ENCODE measurements around the gene KRT26. TPM values are rescaled to one million over a fixed set of nuclear protein-coding genes. Genes with fewer than 3 reads are reported as not detected.

KRT26 gene
- total and polyA plus RNA-seq, 2 of the 13 experiments (the other 11 are each of a cell fraction or from before 2014, with no cell fraction given): not detected

- Histone ChIP-seq H3K4me1 (ENCODE audit: insufficient read depth, low read length) (no peaks in the 10 kb centered on the region), H3K9ac (ENCODE audit: insufficient read depth, low read depth, low read length) (no peak overlapping the region), H3K9me3 (ENCODE audit: low read length) (no peaks in the 10 kb centered on the region), H3K79me2 (ENCODE audit: insufficient read depth, low read length) (no peaks in the 10 kb centered on the region), H4K20me1 (ENCODE audit: insufficient read depth, low read length) (no peaks in the 10 kb centered on the region), H2AFZ (ENCODE audit: low read length) (no peak overlapping the region), H3K36me3 (replicated peaks in 1 of 2; ENCODE audit: control insufficient read depth in 1 of 2, insufficient read depth in 2 of 2, low read length in 2 of 2) (no peaks in the 10 kb centered on the region), H3K27ac (ENCODE audit: extremely low read length, insufficient read depth, low read length) (no peak overlapping the region), H3K4me3 (replicated peaks in 1 of 3; ENCODE audit: insufficient read depth in 1 of 3, low read depth in 2 of 3, low read length in 3 of 3) (no peak overlapping the region), H3K27me3 (ENCODE audit: control insufficient read depth in 1 of 2, insufficient read depth in 2 of 2, low read length in 2 of 2) (peaks cover 0 to 39% of the 10 kb centered on the region in 2 experiments; a peak in 3 of 5 replicates), H3K4me2 (ENCODE audit: low read depth, low read length) (no peak overlapping the region)
- WGBS (ENCODE audit: low lambda C conversion rate): 17% methylated on average over 6 of the region's 6 CpGs
- no TSS peak for BruUV-seq (replicated peaks)
- ATAC-seq (no peak; the same call in 2 of the 3 replicates), DNase-seq (ENCODE audit: low spot score) (peak; percentile 45), FAIRE-seq (peak; percentile 69)
- TF ChIP-seq RAD21 (CRISPR knock-in tag; IDR thresholded peaks at IDR 0.05) (peak; percentile 35; the same call in 1 of the 2 replicates), RCOR2 (CRISPR knock-in tag; IDR thresholded peaks at IDR 0.05) (no peak), KMT2B (CRISPR knock-in tag; IDR thresholded peaks at IDR 0.05) (no peak), CTCF (CRISPR knock-in tag; IDR thresholded peaks at IDR 0.05) (peak; percentile 72), SMC3 (IDR thresholded peaks at IDR 0.05; ENCODE audit: low read length) (peak; percentile 97), CREB1 (IDR thresholded peaks at IDR 0.05) (peak; percentile 18; the same call in 1 of the 2 replicates), CREB1 (CRISPR knock-in tag; IDR thresholded peaks at IDR 0.05) (no peak), GFI1 (CRISPR knock-in tag; IDR thresholded peaks at IDR 0.05; ENCODE audit: borderline replicate concordance) (no peak), GATAD2A (CRISPR knock-in tag; IDR thresholded peaks at IDR 0.05) (peak; percentile 31; the same call in 1 of the 2 replicates), MIXL1 (CRISPR knock-in tag; IDR thresholded peaks at IDR 0.05) (0 out of 2 replicates have a peak, but pooled peaks have one; percentile 40), ZSCAN29 (CRISPR knock-in tag; conservative IDR thresholded peaks at IDR 0.05) (peak; percentile 99), SP140L (CRISPR knock-in tag; IDR thresholded peaks at IDR 0.05; ENCODE audit: borderline replicate concordance) (0 out of 2 replicates have a peak, but pooled peaks have one; percentile 83), STAG1 (CRISPR knock-in tag; IDR thresholded peaks at IDR 0.05) (peak; percentile 63), SAP130 (CRISPR knock-in tag; IDR thresholded peaks at IDR 0.05; ENCODE audit: low read depth) (peak; percentile 26; the same call in 1 of the 2 replicates), POLR2A (IDR thresholded peaks at IDR 0.05; ENCODE audit: insufficient read depth in 1 of 2, low read depth in 2 of 2, low read length in 2 of 2) (no peak), TEAD3 (CRISPR knock-in tag; optimal IDR thresholded peaks at IDR 0.05; ENCODE audit: borderline replicate concordance) (peak; percentile 52)
- CTCF ChIA-PET (ENCODE audit: low intra/inter-chr PET ratio, low total read pairs): interaction anchor here (2.0 to 3.5 kb wide), 2 partner anchors 173 to 176 kb away, joined by 37 to 44 read pairs; no protein-coding TSS in a partner anchor
- in situ Hi-C loops (cut with HindIII; ENCODE audit: extremely low pct_ligation_motif_present, low pct_unique_long_range_greater_than_20kb): loop anchor here (5.0 kb wide), 1 partner anchor 175 kb away; no protein-coding TSS in a partner anchor
- intact Hi-C loops (cut with micrococcal nuclease; ENCODE audit: unreplicated experiment): loop anchor here (1.0 kb wide), 2 partner anchors 172 to 177 kb away; no protein-coding TSS in a partner anchor
- POLR2A ChIA-PET: no interaction called here
Observed at GRCh38 chr17:40791787-40792436, 19.9 kb upstream of the KRT26 start.
